H9 (cell line): ENCODE measurements around the gene ST6GALNAC1. TPM values are rescaled to one million over a fixed set of nuclear protein-coding genes. Genes with fewer than 3 reads are reported as not detected.
A peak's percentile ranks its signal among the peaks of the same experiment; 100 is the strongest.

Experiments used
- DNase-seq: peaks from one replicate; pipeline ENCODE4 v3.0.0-alpha.2; 2017
- H2AFZ ChIP-seq: one replicate; pipeline ENCODE4 v1.6.1; 2013; ENCODE audit warnings: mild to moderate bottlenecking, low read length, control low read depth, moderate library complexity
- H2AK5ac ChIP-seq: 2 replicates; pipeline ENCODE4 v1.6.1; 2013; ENCODE audit warnings: low read length, control low read depth, mixed read lengths; ENCODE audit not compliant: insufficient read length
- H2BK120ac ChIP-seq: one replicate; pipeline ENCODE4 v1.6.1; 2013; ENCODE audit warnings: low read depth, mild to moderate bottlenecking, low read length, control low read depth, inconsistent platforms; ENCODE audit not compliant: poor library complexity, severe bottlenecking
- H2BK12ac ChIP-seq: 2 replicates; pipeline ENCODE4 v1.6.1; 2013; ENCODE audit warnings: low read length, control low read depth, mixed read lengths, low read depth; ENCODE audit not compliant: insufficient read length
- H2BK15ac ChIP-seq: 2 replicates; pipeline ENCODE4 v1.6.1; 2013; ENCODE audit warnings: low read depth, low read length, control low read depth
- H2BK20ac ChIP-seq: one replicate; pipeline ENCODE4 v1.6.1; 2013; ENCODE audit warnings: low read depth, mild to moderate bottlenecking, low read length, control low read depth, inconsistent platforms; ENCODE audit not compliant: poor library complexity, severe bottlenecking
- H2BK5ac ChIP-seq: 2 replicates; pipeline ENCODE4 v1.6.1; 2013; ENCODE audit warnings: low read length, control low read depth, mixed read lengths; ENCODE audit not compliant: insufficient read length
- H3K14ac ChIP-seq: 2 replicates; pipeline ENCODE4 v1.6.1; 2013; ENCODE audit warnings: low read length, control low read depth; ENCODE audit not compliant: insufficient read depth
- H3K18ac ChIP-seq: 2 replicates; pipeline ENCODE4 v1.6.1; 2013; ENCODE audit warnings: low read depth, mild to moderate bottlenecking, mixed read lengths, low read length, control low read depth; ENCODE audit not compliant: insufficient read length
- H3K23ac ChIP-seq: 2 replicates; pipeline ENCODE4 v1.6.1; 2013; ENCODE audit warnings: low read length, control low read depth, mixed read lengths, low read depth; ENCODE audit not compliant: insufficient read length
- H3K23me2 ChIP-seq: 2 replicates; pipeline ENCODE4 v1.6.1; 2013; ENCODE audit warnings: low read depth, mild to moderate bottlenecking, mixed read lengths, low read length, control low read depth; ENCODE audit not compliant: insufficient read length, poor library complexity, severe bottlenecking
- H3K27ac ChIP-seq: 2 replicates; pipeline ENCODE4 v1.5.1; 2013; ENCODE audit warnings: low read length, control low read depth, mixed read lengths, low read depth; ENCODE audit not compliant: insufficient read length
- H3K27me3 ChIP-seq: 2 replicates; pipeline ENCODE4 v1.6.1; 2013; ENCODE audit warnings: low read length, control low read depth, inconsistent platforms; ENCODE audit not compliant: insufficient read depth
- H3K4ac ChIP-seq: 2 replicates; pipeline ENCODE4 v1.6.1; 2013; ENCODE audit warnings: low read depth, mild to moderate bottlenecking, control low read depth, inconsistent platforms, low read length, moderate library complexity
- H3K4me1 ChIP-seq: 2 replicates; pipeline ENCODE4 v1.6.1; 2013; ENCODE audit warnings: low read length, control low read depth, inconsistent platforms; ENCODE audit not compliant: insufficient read depth
- H3K4me2 ChIP-seq: 2 replicates; pipeline ENCODE4 v1.6.1; 2013; ENCODE audit warnings: low read length, control low read depth, mixed read lengths; ENCODE audit not compliant: insufficient read length, insufficient read depth
- H3K56ac ChIP-seq: 2 replicates; pipeline ENCODE4 v1.6.1; 2013; ENCODE audit warnings: low read depth, mild to moderate bottlenecking, mixed read lengths, low read length, control low read depth; ENCODE audit not compliant: insufficient read length
- H3K79me1 ChIP-seq: 2 replicates; pipeline ENCODE4 v1.6.1; 2013; ENCODE audit warnings: low read depth, mild to moderate bottlenecking, moderate library complexity, low read length, control low read depth, inconsistent platforms; ENCODE audit not compliant: insufficient read depth, poor library complexity, severe bottlenecking
- H3K79me2 ChIP-seq: 2 replicates; pipeline ENCODE4 v1.6.1; 2013; ENCODE audit warnings: low read length, control low read depth, inconsistent platforms; ENCODE audit not compliant: insufficient read depth
- H3K9ac ChIP-seq: 2 replicates; pipeline ENCODE4 v1.6.1; 2013; ENCODE audit warnings: low read length, control low read depth, mixed read lengths; ENCODE audit not compliant: insufficient read length; ENCODE audit errors: extremely low read depth
- H3K9me3 ChIP-seq: one replicate; pipeline ENCODE4 v1.6.1; 2013; ENCODE audit warnings: low read depth, low read length, inconsistent platforms; ENCODE audit not compliant: control insufficient read depth
- H3T11ph ChIP-seq: one replicate; pipeline ENCODE4 v1.6.1; 2013; ENCODE audit warnings: mild to moderate bottlenecking, low read length, control low read depth, inconsistent platforms
- H4K20me1 ChIP-seq: one replicate; pipeline ENCODE4 v1.6.1; 2013; ENCODE audit not compliant: control insufficient read depth, insufficient read length, insufficient read depth
- H4K5ac ChIP-seq: 2 replicates; pipeline ENCODE4 v1.6.1; 2013; ENCODE audit warnings: low read depth, mild to moderate bottlenecking, mixed read lengths, low read length, control low read depth; ENCODE audit not compliant: insufficient read length
- H4K8ac ChIP-seq: replicated peaks from 2 replicates; pipeline ENCODE4 v1.6.1; 2013; ENCODE audit warnings: low read length, control low read depth, mixed read lengths, low read depth; ENCODE audit not compliant: insufficient read length
- H4K91ac ChIP-seq: 2 replicates; pipeline ENCODE4 v1.6.1; 2013; ENCODE audit warnings: low read depth, mild to moderate bottlenecking, moderate library complexity, mixed read lengths, low read length, control low read depth; ENCODE audit not compliant: insufficient read length
- H3K27ac Mint-ChIP-seq, 3 experiments: 2 replicates in 2 of 3; 3 replicates in 1 of 3; pipeline ENCODE4 v1.8.0; 2020 to 2021; ENCODE audit warnings: mixed read lengths in 3 of 3, mild to moderate bottlenecking in 1 of 3, moderate library complexity in 1 of 3
- H3K27me3 Mint-ChIP-seq: 2 replicates; pipeline ENCODE4 v1.8.0; 2021; ENCODE audit warnings: low read depth, mild to moderate bottlenecking, moderate library complexity, mixed read lengths
- H3K36me3 Mint-ChIP-seq, 3 experiments: 2 replicates in 2 of 3; 3 replicates in 1 of 3; pipeline ENCODE4 v1.8.0; 2020 to 2021; ENCODE audit warnings: low read depth in 3 of 3, mixed read lengths in 3 of 3; ENCODE audit not compliant: insufficient read depth in 1 of 3
- H3K4me1 Mint-ChIP-seq, 2 experiments: 2 replicates each; pipeline ENCODE4 v1.8.0; 2020; ENCODE audit warnings: mixed read lengths in 2 of 2
- H3K4me3 Mint-ChIP-seq, 2 experiments: 2 replicates in 1 of 2; 3 replicates in 1 of 2; pipeline ENCODE4 v1.8.0; 2020 to 2021; ENCODE audit warnings: mild to moderate bottlenecking in 2 of 2, mixed read lengths in 2 of 2, moderate library complexity in 1 of 2
- H3K9me3 Mint-ChIP-seq, 2 experiments: 2 replicates in 1 of 2; 3 replicates in 1 of 2; pipeline ENCODE4 v1.8.0; 2020; ENCODE audit warnings: mild to moderate bottlenecking in 2 of 2, mixed read lengths in 2 of 2, moderate library complexity in 1 of 2
- CTCF ChIP-seq: fragments of 200-600 bp; sonication (generic); conservative IDR thresholded peaks from 3 replicates; pipeline ENCODE4 v1.8.0; 2021; ENCODE audit warnings: antibody characterized with exemption, mild to moderate bottlenecking
- WGBS: extraction: QIAGEN DNeasy Blood & Tissue Kit; methylation state at CpG from one replicate; pipeline ENCODE4 v1.1.7; 2013; ENCODE audit warnings: missing lambda C conversion rate, low lambda C conversion rate, mixed read lengths; ENCODE audit not compliant: insufficient read length; ENCODE audit errors: extremely low coverage; 5-methylcytosine and 5-hydroxymethylcytosine counted together
- total RNA-seq: library from RNA; stranded (reverse); gene quantifications from 2 replicates; pipeline ENCODE4 v1.2.1, GENCODE V29; 2021

Gene ST6GALNAC1
- total RNA-seq, 1 experiment from 2014 or later = not detected

- Histone ChIP-seq H3K23ac (no peak overlapping the region), H2BK20ac (no peak overlapping the region), H2AK5ac (no peak overlapping the region), H2AFZ (no peak overlapping the region), H3K4me2 (peak overlapping the region; percentile 96), H3K23me2 (peaks cover 4% of the 10 kb centered on the region), H3K4ac (no peak overlapping the region), H2BK15ac (peak overlapping the region; percentile 56; the same call in 1 of the 2 replicates), H3K56ac (no peak overlapping the region), H4K91ac (no peak overlapping the region), H3K9ac (no peak overlapping the region), H3K79me1 (no peaks in the 10 kb centered on the region), H4K20me1 (peaks cover 2% of the 10 kb centered on the region), H3K9me3 (no peaks in the 10 kb centered on the region), H2BK12ac (peak overlapping the region; percentile 43), H4K8ac (no peak overlapping the region), H3K18ac (no peak overlapping the region), H3T11ph (no peak overlapping the region), H2BK5ac (no peak overlapping the region), H3K79me2 (no peaks in the 10 kb centered on the region), H3K27ac (no peak overlapping the region), H2BK120ac (no peak overlapping the region), H3K27me3 (no peaks in the 10 kb centered on the region), H4K5ac (no peak overlapping the region), H3K4me1 (peaks cover 5% of the 10 kb centered on the region), H3K14ac (no peak overlapping the region)
- no peaks in the 10 kb centered on the region; the same call in 1 of the 2 replicates for H3K27me3 Mint-ChIP-seq
- H3K27ac Mint-ChIP-seq = no peak overlapping the region
- WGBS = no CpG with 5 or more reads among the region's 3 CpGs
- peak overlapping the region; percentile 87 to 92 for H3K4me3 Mint-ChIP-seq
- no peak for DNase-seq
- H3K4me1 Mint-ChIP-seq = peaks cover 18 to 26% of the 10 kb centered on the region in 2 experiments
- H3K36me3 Mint-ChIP-seq = no peaks in the 10 kb centered on the region
- no peak for TF ChIP-seq CTCF
- H3K9me3 Mint-ChIP-seq = no peaks in the 10 kb centered on the region
Observed at GRCh38 chr17:76672892-76673291, 29.3 kb upstream of the ST6GALNAC1 start.
